Erythroblast (primary cell): ENCODE measurements around the gene JADE1.

ENCODE experiments used
- GATA1 ChIP-seq: IDR thresholded peaks from 2 replicates; pipeline ENCODE4 v1.6.1; 2011; ENCODE audit warnings: low read depth, mild to moderate bottlenecking, control low read depth, low read length, moderate library complexity
- POLR2A ChIP-seq: IDR thresholded peaks from 2 replicates; pipeline ENCODE4 v1.6.1; 2011; ENCODE audit warnings: mild to moderate bottlenecking, low read length

DNA sequence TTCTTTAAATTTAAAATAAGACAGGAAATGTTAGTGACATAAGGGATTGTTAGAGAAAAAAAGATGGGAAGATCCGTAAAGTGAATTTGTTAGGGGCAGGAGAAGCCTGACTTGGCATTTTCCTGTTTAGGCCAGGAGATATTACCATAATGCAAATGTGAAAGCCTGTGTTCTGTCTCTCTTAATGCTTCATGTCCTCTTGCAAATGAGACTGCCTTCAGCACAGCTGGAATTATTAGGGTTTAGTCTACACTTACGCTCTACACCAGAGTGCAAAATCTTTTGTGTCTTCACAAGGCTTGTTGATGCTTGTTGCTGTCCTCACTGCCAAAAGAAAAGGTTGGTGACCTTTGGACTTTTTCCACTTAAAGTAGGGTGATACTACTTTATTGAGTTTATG, 56.8 kb downstream of the JADE1 start:
- TF ChIP-seq POLR2A = no peak
- TF ChIP-seq GATA1 = no peak
